Endodermal cell (in vitro differentiated cells): ENCODE data around the gene PRICKLE2. TPM values are rescaled to one million over a fixed set of nuclear protein-coding genes. Genes with fewer than 3 reads are reported as not detected.

Source experiments
- DNase-seq: peaks from one replicate; pipeline ENCODE4 v3.0.0-alpha.2; 2017
- H3K27ac ChIP-seq: 2 replicates; pipeline ENCODE4 v1.5.1; 2013; ENCODE audit warnings: mild to moderate bottlenecking, low read depth, low read length, moderate library complexity
- H3K27me3 ChIP-seq: 2 replicates; pipeline ENCODE4 v1.6.1; 2013; ENCODE audit warnings: mild to moderate bottlenecking, low read length, moderate library complexity; ENCODE audit not compliant: insufficient read depth, control insufficient read depth, poor library complexity, severe bottlenecking
- H3K36me3 ChIP-seq: 2 replicates; pipeline ENCODE4 v1.7.0; 2013; ENCODE audit warnings: mild to moderate bottlenecking, low read length, moderate library complexity; ENCODE audit not compliant: control insufficient read depth, insufficient read depth
- H3K4me1 ChIP-seq: one replicate; pipeline ENCODE4 v1.7.0; 2013; ENCODE audit warnings: low read length; ENCODE audit not compliant: control insufficient read depth, insufficient read depth
- H3K4me3 ChIP-seq: 2 replicates; pipeline ENCODE4 v1.5.1; 2013; ENCODE audit warnings: mild to moderate bottlenecking, low read length, moderate library complexity
- H3K9ac ChIP-seq: 2 replicates; pipeline ENCODE4 v1.6.1; 2013; ENCODE audit warnings: mild to moderate bottlenecking, low read length, moderate library complexity; ENCODE audit not compliant: poor library complexity, severe bottlenecking; ENCODE audit errors: extremely low read depth
- H3K9me3 ChIP-seq: 2 replicates; pipeline ENCODE4 v1.6.1; 2013; ENCODE audit warnings: mild to moderate bottlenecking, low read length, moderate library complexity; ENCODE audit not compliant: control insufficient read depth
- H3K27ac Mint-ChIP-seq: 2 replicates; pipeline ENCODE4 v1.8.0; 2020; ENCODE audit warnings: mixed read lengths
- H3K27me3 Mint-ChIP-seq: 2 replicates; pipeline ENCODE4 v1.8.0; 2021; ENCODE audit warnings: mild to moderate bottlenecking, mixed read lengths; ENCODE audit not compliant: insufficient read depth
- H3K36me3 Mint-ChIP-seq: 2 replicates; pipeline ENCODE4 v1.8.0; 2020; ENCODE audit warnings: low read depth, mixed read lengths
- H3K4me1 Mint-ChIP-seq: 2 replicates; pipeline ENCODE4 v1.8.0; 2020; ENCODE audit warnings: mixed read lengths
- H3K4me3 Mint-ChIP-seq: 2 replicates; pipeline ENCODE4 v1.8.0; 2020; ENCODE audit warnings: mild to moderate bottlenecking, moderate library complexity, mixed read lengths
- H3K9me3 Mint-ChIP-seq: 2 replicates; pipeline ENCODE4 v1.8.0; 2020; ENCODE audit warnings: mild to moderate bottlenecking, mixed read lengths
- WGBS, 2 experiments: methylation state at CpG; one replicate each; pipeline versions ENCODE4 v1.1.5 to v1.1.7; 2013; ENCODE audit warnings: missing lambda C conversion rate in 2 of 2, mixed read lengths in 1 of 2; ENCODE audit not compliant: insufficient coverage in 1 of 2, insufficient read length in 1 of 2; 5-methylcytosine and 5-hydroxymethylcytosine counted together
- total RNA-seq, 2 donors: library from RNA; stranded (reverse); fragmentation: NEBNext Ultra II Directional in 1 of 2; extraction: Animal tissue kit (Norgen Biotek cat#: 25700) in 1 of 2; gene quantifications; 2 replicates in 1 of 2; 3 replicates in 1 of 2; pipeline ENCODE4 v1.2.1, GENCODE V29; 2021
- TF ChIP-seq, protein P1 (sequence below): fragments of 200-600 bp; sonication (generic); conservative IDR thresholded peaks from 2 replicates; pipeline ENCODE4 v1.5.0; 2021; ENCODE audit warnings: antibody characterized with exemption, mild to moderate bottlenecking

The PRICKLE2 gene
- total RNA-seq, 2 donors from 2014 or later = 8.5 to 10.4 TPM

DNA sequence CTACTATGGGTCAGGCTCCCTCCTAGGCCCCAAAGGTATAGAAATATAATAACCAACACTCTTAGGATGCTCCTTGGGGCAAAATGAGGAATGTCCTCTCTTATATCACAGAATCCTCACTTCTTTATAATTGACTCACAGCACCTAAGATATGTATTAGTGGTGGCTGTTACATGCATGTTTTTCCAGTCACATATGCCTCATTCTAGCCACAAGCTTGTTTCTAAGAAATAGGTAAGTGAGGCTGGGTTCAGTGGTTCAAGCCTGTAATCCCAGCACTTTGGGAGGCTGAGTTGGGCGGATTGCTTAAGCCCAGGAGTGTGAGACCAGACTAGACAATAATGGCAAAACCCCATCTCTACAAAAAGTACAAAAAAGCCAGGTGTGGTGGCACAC, 144.0 kb downstream of the PRICKLE2 start:
- peaks cover 11% of the 10 kb centered on the region for H3K4me1 ChIP-seq
- no peak overlapping the region for H3K4me3 ChIP-seq
- H3K9me3 ChIP-seq = peaks cover 9% of the 10 kb centered on the region
- H3K9ac ChIP-seq = no peak overlapping the region
- H3K36me3 ChIP-seq = no peaks in the 10 kb centered on the region
- Mint-ChIP-seq H3K4me1 (peaks cover 29% of the 10 kb centered on the region), H3K27me3 (peaks cover 10% of the 10 kb centered on the region), H3K4me3 (no peak overlapping the region), H3K27ac (no peak overlapping the region), H3K9me3 (no peaks in the 10 kb centered on the region), H3K36me3 (no peaks in the 10 kb centered on the region)
- H3K27ac ChIP-seq = no peak overlapping the region
- TF ChIP-seq, protein P1, sequence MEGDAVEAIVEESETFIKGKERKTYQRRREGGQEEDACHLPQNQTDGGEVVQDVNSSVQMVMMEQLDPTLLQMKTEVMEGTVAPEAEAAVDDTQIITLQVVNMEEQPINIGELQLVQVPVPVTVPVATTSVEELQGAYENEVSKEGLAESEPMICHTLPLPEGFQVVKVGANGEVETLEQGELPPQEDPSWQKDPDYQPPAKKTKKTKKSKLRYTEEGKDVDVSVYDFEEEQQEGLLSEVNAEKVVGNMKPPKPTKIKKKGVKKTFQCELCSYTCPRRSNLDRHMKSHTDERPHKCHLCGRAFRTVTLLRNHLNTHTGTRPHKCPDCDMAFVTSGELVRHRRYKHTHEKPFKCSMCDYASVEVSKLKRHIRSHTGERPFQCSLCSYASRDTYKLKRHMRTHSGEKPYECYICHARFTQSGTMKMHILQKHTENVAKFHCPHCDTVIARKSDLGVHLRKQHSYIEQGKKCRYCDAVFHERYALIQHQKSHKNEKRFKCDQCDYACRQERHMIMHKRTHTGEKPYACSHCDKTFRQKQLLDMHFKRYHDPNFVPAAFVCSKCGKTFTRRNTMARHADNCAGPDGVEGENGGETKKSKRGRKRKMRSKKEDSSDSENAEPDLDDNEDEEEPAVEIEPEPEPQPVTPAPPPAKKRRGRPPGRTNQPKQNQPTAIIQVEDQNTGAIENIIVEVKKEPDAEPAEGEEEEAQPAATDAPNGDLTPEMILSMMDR = no peak
- DNase-seq = no peak
- no peaks in the 10 kb centered on the region for H3K27me3 ChIP-seq
- WGBS, 2 experiments = 100% methylated on average over 1 of the region's 1 CpG; no CpG with 5 or more reads in 1 of the 2 experiments

DNA sequence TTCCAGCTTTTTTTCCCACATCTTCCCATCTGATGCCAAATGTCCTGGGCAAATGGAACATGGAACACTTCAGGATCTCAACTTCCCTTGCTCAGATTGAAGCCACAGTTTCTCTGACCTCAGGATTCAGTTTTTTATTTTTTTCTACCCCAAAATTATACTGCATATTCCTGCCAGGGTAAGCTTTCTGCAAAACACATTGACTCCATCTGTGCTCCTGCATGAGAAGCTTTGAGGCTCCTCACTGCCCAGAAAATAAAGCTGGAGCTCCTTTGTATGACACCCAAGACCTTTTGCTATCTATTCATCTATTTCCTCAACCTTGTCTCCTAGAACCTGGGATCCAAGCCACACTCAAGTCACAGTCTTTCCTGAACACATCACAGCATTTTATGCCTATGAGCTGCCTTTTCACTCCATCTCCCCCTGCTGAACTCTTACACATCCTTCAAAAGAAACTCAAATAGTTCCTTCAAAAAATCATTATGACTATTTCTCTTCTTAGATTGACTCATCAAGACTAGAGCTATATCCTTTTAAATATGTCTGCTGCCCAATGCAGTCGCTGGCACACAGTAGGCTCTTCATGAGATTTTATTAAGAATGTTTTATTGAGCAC, 144.5 kb downstream of the PRICKLE2 start:
- no peak overlapping the region for H3K4me3 Mint-ChIP-seq
- peaks cover 11% of the 10 kb centered on the region for H3K4me1 ChIP-seq
- TF ChIP-seq, protein P1 = no peak
- WGBS, 2 experiments = 92% methylated on average over 1 of the region's 1 CpG; no CpG with 5 or more reads in 1 of the 2 experiments
- H3K27ac ChIP-seq = no peak overlapping the region
- H3K36me3 Mint-ChIP-seq = no peaks in the 10 kb centered on the region
- H3K36me3 ChIP-seq = no peaks in the 10 kb centered on the region
- DNase-seq = no peak
- H3K9me3 ChIP-seq = peaks cover 9% of the 10 kb centered on the region
- H3K4me3 ChIP-seq = no peak overlapping the region
- no peak overlapping the region for H3K9ac ChIP-seq
- peaks cover 10% of the 10 kb centered on the region for H3K27me3 Mint-ChIP-seq
- no peaks in the 10 kb centered on the region for H3K9me3 Mint-ChIP-seq
- peaks cover 24% of the 10 kb centered on the region for H3K4me1 Mint-ChIP-seq
- no peaks in the 10 kb centered on the region for H3K27me3 ChIP-seq
- H3K27ac Mint-ChIP-seq = no peak overlapping the region

DNA sequence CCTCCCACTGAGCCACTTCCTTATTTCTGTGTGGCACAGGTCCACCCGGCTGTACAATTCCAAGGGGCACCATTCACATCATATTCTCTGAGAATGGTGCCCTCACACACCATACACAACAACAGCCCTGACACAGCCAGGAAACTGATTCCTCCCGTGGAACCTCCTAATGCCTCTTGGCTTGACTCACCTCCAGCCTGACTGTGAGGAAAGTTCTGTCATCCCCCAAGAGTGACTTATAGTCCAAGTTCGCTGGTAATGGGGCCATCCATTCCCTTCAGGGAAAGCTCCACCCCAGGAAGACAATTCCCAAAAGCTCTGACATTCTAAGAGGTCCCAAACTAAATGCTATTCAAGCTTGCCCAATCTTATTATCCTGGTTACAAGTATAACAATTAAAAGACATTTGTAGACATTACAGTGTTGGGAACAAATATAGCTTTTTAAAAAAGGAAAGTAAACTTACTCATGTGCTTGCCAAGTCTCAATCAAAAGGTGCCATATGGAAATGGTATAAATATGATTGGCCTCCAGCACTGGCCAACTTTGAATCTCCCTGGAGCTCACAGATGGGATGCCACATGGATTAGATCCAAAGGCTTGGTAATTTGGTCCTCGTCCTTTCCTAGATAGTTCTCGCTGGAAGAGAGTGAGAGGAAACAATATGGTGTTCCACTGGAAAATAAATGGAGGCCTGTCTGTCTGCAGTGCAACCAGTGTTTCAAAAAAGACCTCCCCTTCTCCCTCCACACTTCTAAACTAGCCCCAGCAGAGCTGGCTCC, 145.7 kb downstream of the PRICKLE2 start:
- peaks cover 13% of the 10 kb centered on the region for H3K9me3 ChIP-seq
- peaks cover 10% of the 10 kb centered on the region for H3K27me3 Mint-ChIP-seq
- no peaks in the 10 kb centered on the region for H3K27me3 ChIP-seq
- H3K4me1 Mint-ChIP-seq = peaks cover 24% of the 10 kb centered on the region
- no peak overlapping the region for H3K9ac ChIP-seq
- H3K4me3 ChIP-seq = no peak overlapping the region
- no peaks in the 10 kb centered on the region for H3K36me3 ChIP-seq
- TF ChIP-seq, protein P1 = no peak
- H3K4me1 ChIP-seq = peaks cover 11% of the 10 kb centered on the region
- H3K4me3 Mint-ChIP-seq = no peak overlapping the region
- no peak overlapping the region for H3K27ac Mint-ChIP-seq
- no peak for DNase-seq
- WGBS, 2 experiments = 94 to 100% methylated on average over 3 to 5 of the region's 5 CpGs
- no peak overlapping the region for H3K27ac ChIP-seq
- H3K9me3 Mint-ChIP-seq = no peaks in the 10 kb centered on the region
- H3K36me3 Mint-ChIP-seq = no peaks in the 10 kb centered on the region
